Panc1 (cell line): ENCODE measurements around the gene MRPS17. TPM values are rescaled to one million over a fixed set of nuclear protein-coding genes. Genes with fewer than 3 reads are reported as not detected.

ENCODE experiments used
- ATAC-seq: fragments of 200-7000 bp; cut with Tn5 transposase; 2 replicates; pipeline ENCODE4 v1.9.1; 2020; ENCODE audit warnings: mild to moderate bottlenecking, moderate library complexity
- BruUV-seq: library from RNA; stranded (reverse); fragments of 400-500 nt; replicated peaks from 2 replicates; lab custom pipeline; 2021; lab: Mats Ljungman, UMichigan
- CTCF ChIA-PET: fragments of 300-600 bp; sonication (Branson Sonifier 250); formaldehyde crosslinking; loops from one replicate; lab custom pipeline; 2022; ENCODE audit warnings: antibody characterized with exemption; lab: Charles Lee
- POLR2A ChIA-PET: fragments of 300-600 bp; sonication (Branson Sonifier 250); formaldehyde crosslinking; loops from one replicate; lab custom pipeline; 2022; ENCODE audit warnings: antibody characterized with exemption; lab: Charles Lee
- DNase-seq: peaks from one replicate; pipeline ENCODE4 v3.0.0-alpha.2; 2010; ENCODE audit warnings: low read depth, low spot score
- H3K27ac ChIP-seq: 2 replicates; pipeline ENCODE4 v1.5.1; 2011; ENCODE audit warnings: mild to moderate bottlenecking, low read length, inconsistent platforms
- H3K27me3 ChIP-seq: fragments of 200-500 bp; sonication (Bioruptor generic); 2 replicates; pipeline ENCODE4 v1.6.0; 2014; ENCODE audit warnings: low read length, inconsistent platforms; ENCODE audit not compliant: control insufficient read depth, insufficient read depth
- H3K36me3 ChIP-seq: fragments of 200-500 bp; sonication (Bioruptor generic); 2 replicates; pipeline ENCODE4 v1.5.1; 2014; ENCODE audit warnings: inconsistent platforms, mild to moderate bottlenecking, low read length, moderate library complexity; ENCODE audit not compliant: control insufficient read depth, insufficient read depth
- H3K4me1 ChIP-seq: 2 replicates; pipeline ENCODE4 v1.5.1; 2011; ENCODE audit warnings: inconsistent platforms, mild to moderate bottlenecking, low read length, moderate library complexity; ENCODE audit not compliant: control insufficient read depth, insufficient read depth
- H3K4me3 ChIP-seq, 2 experiments: 2 replicates each; pipeline ENCODE4 v1.5.1; 2011 to 2012; ENCODE audit warnings: low read depth in 2 of 2, low read length in 2 of 2, mild to moderate bottlenecking in 2 of 2, inconsistent platforms in 1 of 2, moderate library complexity in 1 of 2
- H3K9me3 ChIP-seq: fragments of 200-500 bp; sonication (Bioruptor generic); 2 replicates; pipeline ENCODE4 v1.5.1; 2014; ENCODE audit warnings: low read depth, mild to moderate bottlenecking, inconsistent platforms, low read length, moderate library complexity; ENCODE audit not compliant: control insufficient read depth, insufficient read depth
- POLR2AphosphoS5 ChIP-seq: IDR thresholded peaks from 2 replicates; pipeline ENCODE4 v1.6.1; 2012; ENCODE audit warnings: mild to moderate bottlenecking, low read depth, low read length, moderate library complexity
- REST ChIP-seq, 2 experiments: IDR thresholded peaks; 2 replicates each; pipeline ENCODE4 v1.6.1; 2011 to 2012; ENCODE audit warnings: low read depth in 2 of 2, control low read depth in 1 of 2, low read length in 1 of 2, mild to moderate bottlenecking in 1 of 2, moderate library complexity in 1 of 2; ENCODE audit not compliant: insufficient read depth in 1 of 2
- SIN3A ChIP-seq: IDR thresholded peaks from 2 replicates; pipeline ENCODE4 v1.6.1; 2012; ENCODE audit warnings: low read depth, mild to moderate bottlenecking, low read length, moderate library complexity, borderline replicate concordance; ENCODE audit not compliant: insufficient read depth
- TCF7L2 ChIP-seq: IDR thresholded peaks from 2 replicates; pipeline ENCODE4 v1.6.1; 2011; ENCODE audit warnings: mild to moderate bottlenecking, low read depth, low read length, inconsistent platforms
- in situ Hi-C: cut with HindIII; loops from 2 replicates; pipeline ENCODE4 v1.10.0; 2016; ENCODE audit warnings: low sequenced_read_pairs, low pct_unique_long_range_greater_than_20kb
- intact Hi-C: fragments of 100-400 bp; cut with micrococcal nuclease; formaldehyde crosslinking; loops from one replicate; pipeline ENCODE4 v1.10.0; 2022; ENCODE audit not compliant: unreplicated experiment
- total RNA-seq: library from RNA; stranded (reverse); gene quantifications from one replicate; pipeline ENCODE4 v1.2.1, GENCODE V29; 2021; ENCODE audit not compliant: unreplicated experiment
- TF ChIP-seq, protein P1 (sequence below): fragments of 450-650 bp; IDR thresholded peaks from 2 replicates; pipeline ENCODE4 v1.5.1; 2017; ENCODE audit warnings: mild to moderate bottlenecking

Gene MRPS17
- total RNA-seq, 1 experiment from 2014 or later: 28.9 TPM

- Histone ChIP-seq H3K27me3 (no peaks in the 10 kb centered on the region), H3K4me1 (peaks cover 2% of the 10 kb centered on the region), H3K9me3 (no peaks in the 10 kb centered on the region), H3K27ac (no peak overlapping the region), H3K4me3 (no peak overlapping the region), H3K36me3 (peaks cover 9% of the 10 kb centered on the region)
- intact Hi-C loops: no loop called here
- DNase-seq (no peak), ATAC-seq (no peak)
- TF ChIP-seq SIN3A: no peak
- TF ChIP-seq REST (IDR thresholded peaks at IDR 0.05; ENCODE audit: insufficient read depth in 1 of 2, low read depth in 2 of 2, low read length in 1 of 2): no peak
- TF ChIP-seq, protein P1, sequence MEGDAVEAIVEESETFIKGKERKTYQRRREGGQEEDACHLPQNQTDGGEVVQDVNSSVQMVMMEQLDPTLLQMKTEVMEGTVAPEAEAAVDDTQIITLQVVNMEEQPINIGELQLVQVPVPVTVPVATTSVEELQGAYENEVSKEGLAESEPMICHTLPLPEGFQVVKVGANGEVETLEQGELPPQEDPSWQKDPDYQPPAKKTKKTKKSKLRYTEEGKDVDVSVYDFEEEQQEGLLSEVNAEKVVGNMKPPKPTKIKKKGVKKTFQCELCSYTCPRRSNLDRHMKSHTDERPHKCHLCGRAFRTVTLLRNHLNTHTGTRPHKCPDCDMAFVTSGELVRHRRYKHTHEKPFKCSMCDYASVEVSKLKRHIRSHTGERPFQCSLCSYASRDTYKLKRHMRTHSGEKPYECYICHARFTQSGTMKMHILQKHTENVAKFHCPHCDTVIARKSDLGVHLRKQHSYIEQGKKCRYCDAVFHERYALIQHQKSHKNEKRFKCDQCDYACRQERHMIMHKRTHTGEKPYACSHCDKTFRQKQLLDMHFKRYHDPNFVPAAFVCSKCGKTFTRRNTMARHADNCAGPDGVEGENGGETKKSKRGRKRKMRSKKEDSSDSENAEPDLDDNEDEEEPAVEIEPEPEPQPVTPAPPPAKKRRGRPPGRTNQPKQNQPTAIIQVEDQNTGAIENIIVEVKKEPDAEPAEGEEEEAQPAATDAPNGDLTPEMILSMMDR: no peak
- no peak for TF ChIP-seq TCF7L2
- TF ChIP-seq POLR2AphosphoS5: no peak
- ChIA-PET POLR2A (interaction anchor here (0.5 kb wide), 1 partner anchor 116 kb away, joined by 3 read pairs; no protein-coding TSS in a partner anchor), CTCF (no interaction called here)
- no TSS peak for BruUV-seq
- in situ Hi-C loops: no loop called here
Observed at GRCh38 chr7:55975988-55976633, 24.4 kb downstream of the MRPS17 start.

DNA sequence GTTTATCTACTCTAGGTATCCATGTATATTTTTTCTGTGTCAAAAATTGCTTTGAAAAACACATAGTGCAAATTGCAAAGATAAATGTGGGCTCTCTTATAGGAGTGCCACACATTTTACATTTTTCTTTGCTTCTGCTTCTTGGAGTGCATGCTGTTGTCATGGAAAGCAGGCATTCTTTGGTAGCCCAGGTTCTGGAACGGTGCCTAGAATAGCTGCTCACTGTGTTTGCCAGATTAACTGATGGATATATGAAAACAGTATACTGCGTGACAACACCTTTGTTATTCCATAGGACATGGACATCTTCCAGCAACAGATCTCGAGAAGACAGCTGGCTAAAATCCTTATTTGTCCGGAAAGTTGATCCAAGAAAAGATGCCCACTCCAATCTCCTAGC lies 26.2 kb downstream of the MRPS17 start:
- no peaks in the 10 kb centered on the region for H3K27me3 ChIP-seq
- H3K27ac ChIP-seq: no peak overlapping the region
- H3K36me3 ChIP-seq: peaks cover 15% of the 10 kb centered on the region
- H3K9me3 ChIP-seq: no peaks in the 10 kb centered on the region
- no peak for TF ChIP-seq TCF7L2
- no peak for TF ChIP-seq POLR2AphosphoS5
- TF ChIP-seq, protein P1: no peak
- no peak for TF ChIP-seq REST (IDR thresholded peaks at IDR 0.05; ENCODE audit: insufficient read depth in 1 of 2, low read depth in 2 of 2, low read length in 1 of 2)
- no peak for TF ChIP-seq SIN3A
- H3K4me3 ChIP-seq: no peak overlapping the region
- CTCF ChIA-PET: interaction anchor here (0.5 kb wide), 1 partner anchor 349 kb away, joined by 4 read pairs; no protein-coding TSS in a partner anchor
- no peak for ATAC-seq
- H3K4me1 ChIP-seq: no peaks in the 10 kb centered on the region
- intact Hi-C loops: no loop called here
- in situ Hi-C loops: no loop called here
- POLR2A ChIA-PET: no interaction called here
- BruUV-seq: no TSS peak
- no peak for DNase-seq
